CD4-positive, alpha-beta memory T cell (primary cell): ENCODE results near the gene SPAG7. TPM values are rescaled to one million over a fixed set of nuclear protein-coding genes. Genes with fewer than 3 reads are reported as not detected.
A peak's percentile ranks its signal among the peaks of the same experiment; 100 is the strongest.

Experiments used
- CTCF ChIA-PET: fragments of 350-600 bp; sonication (Branson Sonifier 250); formaldehyde crosslinking; loops from one replicate; lab custom pipeline; 2021; ENCODE audit warnings: inconsistent platforms; ENCODE audit not compliant: partially characterized antibody; lab: Charles Lee
- POLR2A ChIA-PET: fragments of 350-600 bp; sonication (Branson Sonifier 250); formaldehyde crosslinking; loops from one replicate; lab custom pipeline; 2021; ENCODE audit not compliant: partially characterized antibody; lab: Charles Lee
- DNase-seq, 5 donors: peaks; one replicate each; pipeline versions ENCODE4 v3.0.0 to v3.0.0-alpha.2; 2020 to 2022; ENCODE audit warnings: mixed read lengths in 1 of 5
- H3K27ac ChIP-seq: one replicate; pipeline ENCODE4 v1.7.0; 2013; ENCODE audit warnings: low read depth, low read length
- H3K27me3 ChIP-seq: 2 replicates; pipeline ENCODE4 v1.7.0; 2013; ENCODE audit warnings: mild to moderate bottlenecking, low read length, moderate library complexity; ENCODE audit not compliant: insufficient read depth
- H3K36me3 ChIP-seq: 2 replicates; pipeline ENCODE4 v1.7.0; 2013; ENCODE audit warnings: mild to moderate bottlenecking, low read length, moderate library complexity; ENCODE audit not compliant: insufficient read depth
- H3K4me1 ChIP-seq: 2 replicates; pipeline ENCODE4 v1.7.0; 2013; ENCODE audit warnings: mild to moderate bottlenecking, low read length, moderate library complexity; ENCODE audit not compliant: insufficient read depth
- H3K4me3 ChIP-seq, 2 donors: one replicate each; pipeline ENCODE4 v1.7.0; 2013; ENCODE audit warnings: low read length in 2 of 2, mild to moderate bottlenecking in 1 of 2
- H3K9me3 ChIP-seq, 2 donors: one replicate each; pipeline ENCODE4 v1.7.0; 2013; ENCODE audit warnings: low read length in 2 of 2, control low read depth in 1 of 2; ENCODE audit not compliant: control insufficient read depth in 1 of 2
- H3K27ac Mint-ChIP-seq, 7 donors: one replicate each; pipeline ENCODE4 v1.8.0; 2020 to 2021; ENCODE audit warnings: mixed read lengths in 7 of 7, mild to moderate bottlenecking in 6 of 7, inconsistent platforms in 3 of 7, moderate library complexity in 3 of 7
- H3K27me3 Mint-ChIP-seq, 2 donors: one replicate each; pipeline ENCODE4 v1.8.0; 2020 to 2021; ENCODE audit warnings: mixed read lengths in 2 of 2
- H3K36me3 Mint-ChIP-seq, 2 donors: one replicate each; pipeline ENCODE4 v1.8.0; 2020 to 2021; ENCODE audit warnings: mixed read lengths in 2 of 2, inconsistent platforms in 1 of 2, mild to moderate bottlenecking in 1 of 2
- H3K4me1 Mint-ChIP-seq, 4 donors: one replicate each; pipeline ENCODE4 v1.8.0; 2020 to 2021; ENCODE audit warnings: mixed read lengths in 4 of 4, mild to moderate bottlenecking in 1 of 4
- H3K4me3 Mint-ChIP-seq, 8 donors: one replicate each; pipeline ENCODE4 v1.8.0; 2020 to 2021; ENCODE audit warnings: mixed read lengths in 8 of 8, mild to moderate bottlenecking in 7 of 8, moderate library complexity in 6 of 8, inconsistent platforms in 3 of 8
- H3K9me3 Mint-ChIP-seq, 8 donors: one replicate each; pipeline ENCODE4 v1.8.0; 2020 to 2021; ENCODE audit warnings: mixed read lengths in 8 of 8, mild to moderate bottlenecking in 5 of 8, inconsistent platforms in 3 of 8, moderate library complexity in 1 of 8
- intact Hi-C: fragments of 100-400 bp; cut with micrococcal nuclease; formaldehyde crosslinking; loops from one replicate; pipeline ENCODE4 v1.15.1; 2023
- polyA plus RNA-seq, 2 donors: library from polyadenylated mRNA; unstranded; fragments of 300-500 nt; fragmentation: Illumina TruSeq; gene quantifications; one replicate each; pipeline ENCODE4 v1.2.3, GENCODE V29; 2021
- total RNA-seq, 2 experiments: library from RNA; stranded (reverse); gene quantifications; one replicate each; pipeline ENCODE4 v1.2.3, GENCODE V29; 2021

SPAG7 gene, protein sequence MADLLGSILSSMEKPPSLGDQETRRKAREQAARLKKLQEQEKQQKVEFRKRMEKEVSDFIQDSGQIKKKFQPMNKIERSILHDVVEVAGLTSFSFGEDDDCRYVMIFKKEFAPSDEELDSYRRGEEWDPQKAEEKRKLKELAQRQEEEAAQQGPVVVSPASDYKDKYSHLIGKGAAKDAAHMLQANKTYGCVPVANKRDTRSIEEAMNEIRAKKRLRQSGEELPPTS
- 10 to 100 TPM; 36.7 to 38.4 TPM for total RNA-seq
- polyA plus RNA-seq, result 100 to 1,000 TPM in 1 of 2 donors, 10 to 100 TPM in 1; 94.1 to 133 TPM

DNA sequence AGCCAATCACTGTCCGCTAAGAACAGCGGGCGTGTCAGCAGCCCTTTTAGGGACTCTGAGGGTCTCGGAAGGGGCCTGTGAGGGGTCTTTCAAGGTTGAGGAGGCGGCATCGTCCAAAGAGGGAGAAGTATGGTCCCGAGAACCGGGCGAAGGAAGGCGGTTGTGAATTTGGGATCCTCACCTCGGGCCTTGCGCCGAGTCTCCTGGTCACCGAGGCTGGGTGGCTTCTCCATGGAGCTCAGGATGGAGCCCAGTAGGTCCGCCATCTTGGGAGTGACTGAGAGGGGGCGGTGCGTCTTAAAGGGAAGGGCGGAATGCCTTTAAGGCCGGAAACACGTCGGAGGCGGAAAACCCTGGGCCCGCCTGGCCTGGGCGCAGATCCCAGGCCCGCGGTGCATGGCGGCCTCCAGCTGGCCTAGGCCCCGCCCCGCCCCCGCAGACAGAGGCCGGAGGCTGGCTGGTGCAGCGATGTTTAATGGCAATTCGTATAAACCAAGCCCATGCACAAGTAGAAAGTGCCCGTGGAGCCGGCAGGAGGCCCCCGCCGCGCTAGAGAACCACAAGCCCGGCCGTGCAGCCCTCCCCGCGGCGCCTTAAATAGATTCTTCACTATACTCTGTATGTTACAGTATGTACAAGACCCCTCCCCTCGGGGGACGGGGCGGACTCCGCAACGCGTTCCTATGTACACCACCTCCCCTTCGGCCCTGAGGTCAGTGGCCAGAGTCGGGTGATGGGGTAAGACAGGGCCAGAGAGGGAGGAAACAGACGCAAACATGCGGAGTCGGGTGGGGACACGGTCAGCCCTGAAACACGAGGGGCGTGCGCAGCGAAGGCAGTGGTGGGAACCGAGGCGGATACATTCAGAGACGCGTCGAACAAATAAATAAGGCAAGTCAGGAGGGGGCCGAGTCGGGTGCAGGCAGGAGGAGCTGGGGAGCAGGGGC, at the start of gene SPAG7:
Gene SPAG7 (minus strand): TSS at position 279 of the 947 bp plus-strand sequence. CDS start 13 bp downstream, at position 266.
- Histone ChIP-seq H3K9me3 (no peaks in the 10 kb centered on the region), H3K4me3 (peak within 1 kb of the TSS; percentile 64 to 95), H3K4me1 (peaks cover 28% of the 10 kb centered on the region), H3K27ac (peak within 1 kb of the TSS; percentile 81), H3K27me3 (no peaks in the 10 kb centered on the region), H3K36me3 (peaks cover 8% of the 10 kb centered on the region)
- ChIA-PET CTCF (interaction anchor here (0.7 to 3.6 kb wide), 18 partner anchors 11 to 178 kb away, joined by 3 to 29 read pairs (median 9); partner anchors contain the start of genes CAMTA2, CHRNE, ENO3 and PFN1), POLR2A (interaction anchor here (0.6 to 27.9 kb wide), 38 partner anchors 11 to 825 kb away, joined by 3 to 973 read pairs (median 5); partner anchors contain the start of genes C17orf107, CAMTA2, CHRNE and CYB5D2)
- Mint-ChIP-seq H3K4me3 (peak within 1 kb of the TSS in 1 of 8 donors; percentile 56), H3K4me1 (peaks cover 16 to 27% (median 24%) of the 10 kb centered on the region in 4 donors), H3K27ac (peak within 1 kb of the TSS in 3 of 7 donors; percentile 77 to 85 (median 81)), H3K36me3 (peaks cover 24% of the 10 kb centered on the region in 2 donors), H3K27me3 (no peaks in the 10 kb centered on the region), H3K9me3 (no peaks in the 10 kb centered on the region)
- intact Hi-C loops, result loop anchor here (1.0 to 5.0 kb wide), 10 partner anchors 12 to 258 kb away; partner anchors contain the start of genes ARRB2, CAMTA2, GP1BA and MED11
- peak; percentile 94 to 99 (median 97) for DNase-seq

DNA sequence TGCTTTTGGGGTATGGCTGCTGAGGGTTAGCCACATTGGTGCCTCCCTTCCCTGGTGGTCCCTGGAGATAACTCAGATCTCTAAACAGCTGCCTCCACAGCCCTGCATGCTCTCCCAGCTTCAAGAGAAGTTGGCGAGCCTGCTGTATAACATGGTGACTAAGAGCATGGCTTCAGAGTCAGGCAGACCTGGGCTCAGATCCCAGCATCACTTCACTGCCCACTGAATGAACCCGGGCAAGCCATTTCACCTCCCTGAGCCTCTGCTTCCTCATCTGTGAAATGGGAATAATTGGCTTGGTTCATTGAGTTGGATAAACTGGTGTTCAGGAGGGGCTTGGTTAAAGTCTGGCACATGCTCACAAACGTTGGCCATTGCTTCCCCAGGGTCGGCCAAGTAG, 46.7 kb upstream of the SPAG7 start:
- H3K27me3 Mint-ChIP-seq, result no peaks in the 10 kb centered on the region
- Histone ChIP-seq H3K4me3 (no peak overlapping the region), H3K9me3 (no peaks in the 10 kb centered on the region), H3K36me3 (peaks cover 13% of the 10 kb centered on the region), H3K4me1 (no peaks in the 10 kb centered on the region), H3K27ac (no peak overlapping the region), H3K27me3 (no peaks in the 10 kb centered on the region)
- H3K4me1 Mint-ChIP-seq, result peaks cover 0 to 5% (median under 1%) of the 10 kb centered on the region in 4 donors
- peaks cover 15 to 31% of the 10 kb centered on the region in 2 donors for H3K36me3 Mint-ChIP-seq
- POLR2A ChIA-PET, result interaction anchor here (1.3 kb wide), 1 partner anchor 17 kb away, joined by 3 read pairs; the partner anchor contains the start of genes INCA1 and KIF1C
- intact Hi-C loops, result no loop called here
- no peak for DNase-seq
- no peak overlapping the region for H3K4me3 Mint-ChIP-seq
- H3K9me3 Mint-ChIP-seq, result no peaks in the 10 kb centered on the region
- H3K27ac Mint-ChIP-seq, result peak overlapping the region in 1 of 7 donors; percentile 85
- CTCF ChIA-PET, result interaction anchor here (0.8 to 1.1 kb wide), 2 partner anchors 16 to 105 kb away, joined by 3 read pairs; no protein-coding TSS in a partner anchor

DNA sequence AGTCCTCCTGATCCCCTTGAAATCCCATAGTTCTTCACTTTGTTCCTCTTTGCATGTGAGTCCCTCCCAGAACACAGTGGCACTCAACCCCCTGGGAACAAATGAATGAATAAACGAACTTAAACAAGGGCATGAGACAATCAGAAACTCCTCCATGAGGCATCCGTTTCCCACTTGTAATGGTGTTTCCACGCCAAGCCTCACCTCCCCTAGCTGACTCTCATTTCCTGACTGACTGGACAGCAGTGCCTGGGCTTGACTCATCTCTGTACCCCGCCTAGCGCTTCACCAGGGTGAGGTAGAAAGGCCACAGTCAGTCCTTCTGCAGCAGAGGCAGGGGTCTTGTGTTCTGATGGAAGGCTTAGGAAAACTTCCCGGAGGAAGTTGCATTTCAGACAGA, 44.3 kb upstream of the SPAG7 start:
- Histone ChIP-seq H3K4me3 (no peak overlapping the region), H3K4me1 (no peaks in the 10 kb centered on the region), H3K27me3 (no peaks in the 10 kb centered on the region), H3K9me3 (no peaks in the 10 kb centered on the region), H3K27ac (no peak overlapping the region), H3K36me3 (peaks cover 12% of the 10 kb centered on the region)
- Mint-ChIP-seq H3K9me3 (peaks cover 0 to 2% (median 0%) of the 10 kb centered on the region in 8 donors), H3K27ac (peak overlapping the region in 3 of 7 donors; percentile 20 to 68 (median 50)), H3K4me1 (peaks cover 0 to 3% (median 0%) of the 10 kb centered on the region in 4 donors), H3K27me3 (no peaks in the 10 kb centered on the region), H3K36me3 (peaks cover 20 to 41% of the 10 kb centered on the region in 2 donors), H3K4me3 (no peak overlapping the region)
- CTCF ChIA-PET, result no interaction called here
- intact Hi-C loops, result no loop called here
- no peak for DNase-seq
- POLR2A ChIA-PET, result no interaction called here

DNA sequence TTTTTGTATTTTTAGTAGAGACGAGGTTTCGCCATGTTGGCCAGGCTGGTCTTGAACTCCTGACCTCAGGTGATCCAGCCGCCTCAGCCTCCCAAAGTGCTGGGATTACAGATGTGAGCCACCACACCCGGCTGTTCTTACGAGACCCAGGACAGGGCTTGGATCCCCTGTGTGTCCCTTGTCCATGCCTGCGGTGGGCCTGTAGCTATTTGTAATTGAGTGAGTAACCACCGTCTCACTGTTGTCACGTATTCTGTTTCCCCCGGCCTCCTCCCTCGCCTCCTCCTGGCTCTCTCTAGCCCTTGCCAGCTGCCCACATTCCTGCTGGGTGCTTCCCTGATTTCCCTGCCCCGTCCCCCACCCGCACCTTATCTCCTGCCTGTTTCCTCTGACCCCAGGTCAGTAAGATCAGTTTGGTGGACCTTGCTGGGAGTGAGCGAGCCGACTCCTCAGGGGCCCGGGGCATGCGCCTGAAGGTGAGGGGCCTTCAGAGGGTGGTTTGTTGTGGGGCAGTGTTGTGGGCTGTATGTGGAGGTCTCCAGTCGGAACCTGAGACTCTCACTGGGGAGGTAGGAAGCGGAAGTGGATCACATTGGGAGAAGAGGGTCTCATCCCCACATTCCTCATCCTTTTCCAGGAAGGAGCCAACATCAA, 35.7 kb upstream of the SPAG7 start:
- H3K36me3 ChIP-seq, result peaks cover 36% of the 10 kb centered on the region
- peaks cover 54 to 68% of the 10 kb centered on the region in 2 donors for H3K36me3 Mint-ChIP-seq
- peak overlapping the region in 1 of 7 donors; percentile 67 for H3K27ac Mint-ChIP-seq

DNA sequence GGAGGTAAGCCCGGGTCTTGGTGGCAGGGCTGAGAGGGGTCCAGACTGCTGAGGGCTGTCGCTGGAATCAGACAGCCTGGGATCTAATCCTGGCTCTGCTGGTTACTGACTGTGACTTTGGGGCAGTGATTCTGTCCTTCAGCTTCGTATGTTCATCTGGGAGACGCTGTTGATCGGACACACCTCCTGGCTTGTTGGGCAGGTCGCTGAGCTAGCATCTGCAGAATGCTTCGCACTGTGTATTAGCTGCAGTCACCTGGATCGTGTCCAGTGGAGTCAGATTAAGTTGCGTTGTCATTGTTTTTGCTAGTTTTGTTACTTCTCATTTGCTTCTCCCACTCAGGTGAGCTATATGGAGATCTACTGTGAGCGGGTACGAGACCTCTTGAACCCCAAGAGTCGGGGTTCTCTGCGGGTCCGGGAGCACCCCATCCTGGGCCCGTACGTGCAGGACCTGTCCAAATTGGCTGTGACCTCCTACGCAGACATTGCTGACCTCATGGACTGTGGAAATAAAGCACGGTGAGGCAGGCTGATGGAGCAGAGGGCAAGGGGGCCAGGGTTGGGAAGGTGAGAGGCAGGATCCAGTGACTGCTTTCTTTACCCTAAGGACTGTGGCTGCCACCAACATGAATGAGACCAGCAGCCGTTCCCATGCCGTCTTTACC, 34.6 kb upstream of the SPAG7 start:
- peak overlapping the region in 2 of 7 donors; percentile 35 to 66 for H3K27ac Mint-ChIP-seq
- peaks cover 0 to 2% (median 0%) of the 10 kb centered on the region in 8 donors for H3K9me3 Mint-ChIP-seq
- no peak overlapping the region for H3K27ac ChIP-seq
- peaks cover 16% of the 10 kb centered on the region for H3K4me1 ChIP-seq
- ChIA-PET POLR2A (interaction anchor here (2.0 kb wide), 1 partner anchor 62 kb away, joined by 10 read pairs; the partner anchor contains the start of genes RNF167 and SLC25A11), CTCF (no interaction called here)
- H3K27me3 Mint-ChIP-seq, result no peaks in the 10 kb centered on the region
- peaks cover 8 to 24% (median 15%) of the 10 kb centered on the region in 4 donors for H3K4me1 Mint-ChIP-seq
- no peaks in the 10 kb centered on the region for H3K9me3 ChIP-seq
- peaks cover 46 to 57% of the 10 kb centered on the region in 2 donors for H3K36me3 Mint-ChIP-seq
- H3K27me3 ChIP-seq, result no peaks in the 10 kb centered on the region
- intact Hi-C loops, result no loop called here
- no peak for DNase-seq
- H3K36me3 ChIP-seq, result peaks cover 36% of the 10 kb centered on the region
- no peak overlapping the region for H3K4me3 Mint-ChIP-seq
- H3K4me3 ChIP-seq, result no peak overlapping the region

More for the DNA sequence above, 35.7 kb upstream of the SPAG7 start:
- Histone ChIP-seq H3K27me3 (no peaks in the 10 kb centered on the region), H3K4me1 (peaks cover 15% of the 10 kb centered on the region), H3K27ac (no peak overlapping the region), H3K4me3 (no peak overlapping the region), H3K9me3 (no peaks in the 10 kb centered on the region)
- POLR2A ChIA-PET, result no interaction called here
- no peak for DNase-seq
- no peaks in the 10 kb centered on the region for H3K27me3 Mint-ChIP-seq
- H3K4me3 Mint-ChIP-seq, result no peak overlapping the region
- intact Hi-C loops, result no loop called here
- H3K4me1 Mint-ChIP-seq, result peaks cover 8 to 24% (median 15%) of the 10 kb centered on the region in 4 donors
- CTCF ChIA-PET, result no interaction called here
- peaks cover 0 to 2% (median 0%) of the 10 kb centered on the region in 8 donors for H3K9me3 Mint-ChIP-seq

DNA sequence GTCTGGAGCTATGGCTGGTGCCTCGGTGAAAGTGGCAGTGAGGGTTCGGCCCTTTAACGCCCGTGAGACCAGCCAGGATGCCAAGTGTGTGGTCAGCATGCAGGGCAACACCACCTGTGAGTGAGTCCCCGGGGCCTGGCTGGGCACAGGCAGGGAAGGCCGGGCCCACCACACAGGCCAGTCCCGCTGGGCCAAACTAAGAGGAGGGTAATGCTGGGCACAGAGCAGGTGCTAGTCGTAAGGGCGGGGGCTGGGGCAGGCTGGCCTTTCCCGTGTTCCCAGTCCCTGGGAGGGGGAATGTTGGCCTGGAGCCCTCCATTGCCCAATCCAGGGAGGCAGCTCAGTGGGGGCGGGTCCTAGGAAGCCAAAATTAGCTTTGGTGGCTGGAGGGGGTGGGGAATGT, 32.6 kb upstream of the SPAG7 start:
- no peaks in the 10 kb centered on the region for H3K27me3 Mint-ChIP-seq
- ChIA-PET POLR2A (interaction anchor here (1.3 kb wide), 1 partner anchor 12 kb away, joined by 3 read pairs; no protein-coding TSS in a partner anchor), CTCF (interaction anchor here (1.2 kb wide), 1 partner anchor 98 kb away, joined by 3 read pairs; the partner anchor contains the start of gene CHRNE)
- Histone ChIP-seq H3K27ac (peak overlapping the region; percentile 9), H3K9me3 (no peaks in the 10 kb centered on the region), H3K4me1 (peaks cover 22% of the 10 kb centered on the region), H3K4me3 (no peak overlapping the region), H3K36me3 (peaks cover 31% of the 10 kb centered on the region), H3K27me3 (no peaks in the 10 kb centered on the region)
- peaks cover 36 to 47% of the 10 kb centered on the region in 2 donors for H3K36me3 Mint-ChIP-seq
- peak overlapping the region in 1 of 8 donors; percentile 43 for H3K4me3 Mint-ChIP-seq
- H3K27ac Mint-ChIP-seq, result peak overlapping the region in 2 of 7 donors; percentile 33 to 42
- no peak for DNase-seq
- intact Hi-C loops, result no loop called here
- H3K9me3 Mint-ChIP-seq, result no peaks in the 10 kb centered on the region
- H3K4me1 Mint-ChIP-seq, result peaks cover 10 to 36% (median 21%) of the 10 kb centered on the region in 4 donors
